H1 (cell line): ENCODE data around the gene TRIOBP.

Experiments used
- EP300 ChIP-seq, 2 experiments: IDR thresholded peaks; 1 replicate in 1 of 2; 2 replicates in 1 of 2; pipeline ENCODE4 v1.6.1; 2011 to 2012; ENCODE audit warnings: low read depth in 2 of 2, low read length in 2 of 2, mild to moderate bottlenecking in 2 of 2, borderline replicate concordance in 1 of 2, inconsistent platforms in 1 of 2, moderate library complexity in 1 of 2
- TAF1 ChIP-seq: IDR thresholded peaks from 2 replicates; pipeline ENCODE4 v1.6.1; 2011; ENCODE audit warnings: mild to moderate bottlenecking, low read depth, low read length
- TF ChIP-seq, protein P1 (sequence below): IDR thresholded peaks from 2 replicates; pipeline ENCODE4 v1.6.1; 2011; ENCODE audit warnings: low read length, improper control_type of control experiment

DNA sequence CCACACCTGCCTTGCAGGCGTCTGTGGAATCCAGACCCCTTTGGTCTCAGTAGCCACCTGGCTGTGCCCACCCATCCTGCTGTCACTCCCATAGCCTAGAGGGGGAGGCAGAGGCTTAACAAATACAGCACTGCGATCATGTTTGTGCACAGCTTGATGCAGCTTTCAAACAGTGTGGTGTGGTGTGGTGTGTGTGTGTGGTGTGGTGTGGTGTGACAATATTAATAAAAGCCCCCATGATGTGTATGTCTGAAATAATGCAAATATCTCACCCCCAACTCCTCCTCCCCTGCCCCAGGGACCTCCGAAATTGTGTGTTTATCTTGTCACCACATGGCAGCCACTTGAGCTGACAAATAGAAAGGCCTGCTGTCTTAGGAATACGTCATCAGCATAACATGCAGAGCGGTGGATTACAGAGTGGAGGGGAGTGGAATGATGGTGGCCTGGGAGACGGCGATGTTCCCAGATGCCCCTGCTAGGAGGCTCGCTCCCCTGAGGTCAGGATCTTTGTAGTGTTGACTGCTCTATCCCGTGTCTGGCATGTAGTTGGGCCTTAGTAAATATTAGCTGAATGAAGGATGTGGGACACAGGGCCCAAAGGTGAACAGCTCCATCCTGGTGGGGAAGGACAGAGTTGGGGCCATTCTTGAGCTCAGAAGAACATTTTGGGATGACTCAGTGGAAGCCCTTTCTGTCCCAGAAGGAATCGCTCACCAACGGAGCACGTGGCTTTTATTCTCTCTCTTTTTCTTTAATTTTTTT is 35.5 kb upstream of the TRIOBP start:
- TF ChIP-seq TAF1 (no peak), EP300 (IDR thresholded peaks at IDR 0.05; ENCODE audit: borderline replicate concordance in 1 of 2, low read depth in 2 of 2, low read length in 2 of 2) (no peak)
- TF ChIP-seq, protein P1, sequence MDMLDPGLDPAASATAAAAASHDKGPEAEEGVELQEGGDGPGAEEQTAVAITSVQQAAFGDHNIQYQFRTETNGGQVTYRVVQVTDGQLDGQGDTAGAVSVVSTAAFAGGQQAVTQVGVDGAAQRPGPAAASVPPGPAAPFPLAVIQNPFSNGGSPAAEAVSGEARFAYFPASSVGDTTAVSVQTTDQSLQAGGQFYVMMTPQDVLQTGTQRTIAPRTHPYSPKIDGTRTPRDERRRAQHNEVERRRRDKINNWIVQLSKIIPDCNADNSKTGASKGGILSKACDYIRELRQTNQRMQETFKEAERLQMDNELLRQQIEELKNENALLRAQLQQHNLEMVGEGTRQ = no peak
